Measurements from ENCODE around the gene SDHD. TPM values are rescaled to one million over a fixed set of nuclear protein-coding genes. Genes with fewer than 3 reads are reported as not detected.

SDHD gene
- total and polyA plus RNA-seq, 2 of the 8 experiments (the other 6 are each of a cell fraction or from before 2014, with no cell fraction given) = 96.0 to 181 TPM

- Histone ChIP-seq H2BK20ac (ENCODE audit: low read length) (no peak overlapping the region), H2AK5ac (ENCODE audit: low read depth, low read length) (no peak overlapping the region), H3K23me2 (ENCODE audit: low read depth, low read length) (no peaks in the 10 kb centered on the region; the same call in 1 of the 2 replicates), H3K27ac (ENCODE audit: low read depth, low read length) (no peak overlapping the region), H3K79me1 (ENCODE audit: low read depth, low read length) (no peaks in the 10 kb centered on the region), H4K20me1 (replicated peaks in 1 of 2; ENCODE audit: control insufficient read depth in 1 of 2, insufficient read depth in 2 of 2, low read length in 2 of 2) (no peaks in the 10 kb centered on the region), H4K8ac (ENCODE audit: extremely low read depth, insufficient read depth, low read length) (no peak overlapping the region), H2BK5ac (ENCODE audit: low read depth, low read length) (no peak overlapping the region), H3K36me3 (ENCODE audit: control insufficient read depth in 2 of 4, insufficient read depth in 4 of 4, low read length in 3 of 4) (no peaks in the 10 kb centered on the region), H3K79me2 (ENCODE audit: control insufficient read depth in 1 of 2, insufficient read depth in 2 of 2, low read length in 2 of 2) (no peaks in the 10 kb centered on the region), H4K5ac (ENCODE audit: insufficient read length, low read depth, low read length) (no peak overlapping the region), H3K27me3 (replicated peaks in 1 of 4; ENCODE audit: control insufficient read depth in 3 of 4, extremely low read depth in 1 of 4, insufficient read depth in 3 of 4, low read length in 3 of 4) (no peaks in the 10 kb centered on the region), H2BK12ac (ENCODE audit: low read depth, low read length) (no peak overlapping the region), H3K23ac (ENCODE audit: insufficient read length) (no peak overlapping the region), H3K9me3 (ENCODE audit: insufficient read depth in 2 of 2, low read depth in 1 of 2, low read length in 1 of 2) (no peaks in the 10 kb centered on the region), H4K91ac (replicated peaks; ENCODE audit: insufficient read length, low read length) (no peak overlapping the region), H3K4me1 (replicated peaks in 1 of 4; ENCODE audit: control insufficient read depth in 3 of 4, insufficient read depth in 4 of 4, low read length in 3 of 4) (no peaks in the 10 kb centered on the region), H3K18ac (ENCODE audit: extremely low read depth, low read length) (no peak overlapping the region), H2BK15ac (ENCODE audit: low read length) (no peak overlapping the region), H3K9ac (replicated peaks in 1 of 4; ENCODE audit: extremely low read depth in 1 of 4, low read depth in 3 of 4, low read length in 3 of 4) (no peak overlapping the region), H3K4me2 (ENCODE audit: insufficient read depth in 1 of 2, low read depth in 2 of 2, low read length in 2 of 2) (no peak overlapping the region), H3K4me3 (ENCODE audit: extremely low read depth in 1 of 4, insufficient read depth in 2 of 4, low read depth in 3 of 4, low read length in 4 of 4) (no peak overlapping the region), H2BK120ac (replicated peaks; ENCODE audit: low read depth, low read length) (no peak overlapping the region), H3K56ac (replicated peaks; ENCODE audit: insufficient read length, low read depth, low read length) (no peak overlapping the region), H3K14ac (ENCODE audit: insufficient read length) (no peak overlapping the region), H2AFZ (ENCODE audit: low read length) (no peak overlapping the region), H3K4ac (replicated peaks; ENCODE audit: insufficient read length, low read depth, low read length) (no peak overlapping the region)
- POLR2A ChIA-PET (ENCODE audit: partially characterized antibody) = no interaction called here
- CTCF ChIA-PET (ENCODE audit: partially characterized antibody) = interaction anchor here (0.5 to 2.1 kb wide), 4 partner anchors 10 to 396 kb away, joined by 3 to 20 read pairs (median 4); no protein-coding TSS in a partner anchor
- no peak for TF ChIP-seq EGR1 (IDR thresholded peaks at IDR 0.05; ENCODE audit: borderline replicate concordance, low read depth, low read length)
- TF ChIP-seq YY1 (IDR thresholded peaks at IDR 0.05; ENCODE audit: low read depth, low read length) = no peak
- no peak for TF ChIP-seq CBX5 (IDR thresholded peaks at IDR 0.05; ENCODE audit: low read depth, low read length)
- no peak for TF ChIP-seq EZH2 (IDR thresholded peaks at IDR 0.05; ENCODE audit: low read depth, low read length, severe bottlenecking)
- TF ChIP-seq CHD2 (IDR thresholded peaks at IDR 0.05; ENCODE audit: low read length) = no peak
- no peak for TF ChIP-seq TAF7 (optimal IDR thresholded peaks at IDR 0.05; ENCODE audit: borderline replicate concordance, low read depth, low read length)
- TF ChIP-seq CREB1 (IDR thresholded peaks at IDR 0.05) = no peak
- TF ChIP-seq HDAC2 (IDR thresholded peaks at IDR 0.05; ENCODE audit: borderline replicate concordance in 1 of 2, low read depth in 2 of 2, low read length in 2 of 2) = no peak
- no peak for FAIRE-seq
- whole genome bisulfite sequencing, 2 experiments (ENCODE audit: extremely low coverage in 1 of 2, insufficient coverage in 1 of 2, insufficient read length in 1 of 2, insufficient replicate concordance in 2 of 2, low coverage in 1 of 2, low lambda C conversion rate in 2 of 2, missing lambda C conversion rate in 1 of 2) = 94% methylated on average over 4 of the region's 4 CpGs; no CpG with 5 or more reads in 1 of the 2 experiments
- no peak for DNase-seq (ENCODE audit: low read depth in 1 of 2, low spot score in 2 of 2)
These were observed 36.5 kb downstream of the SDHD start for GRCh38 chr11:112123129-112123528.

Data from H1 (cell line).